ENCODE measurements around the gene PTPRQ.

GRCh38 chr12:80617733-80618132 lies 173.7 kb downstream of the PTPRQ start:
- TF ChIP-seq, protein P1, sequence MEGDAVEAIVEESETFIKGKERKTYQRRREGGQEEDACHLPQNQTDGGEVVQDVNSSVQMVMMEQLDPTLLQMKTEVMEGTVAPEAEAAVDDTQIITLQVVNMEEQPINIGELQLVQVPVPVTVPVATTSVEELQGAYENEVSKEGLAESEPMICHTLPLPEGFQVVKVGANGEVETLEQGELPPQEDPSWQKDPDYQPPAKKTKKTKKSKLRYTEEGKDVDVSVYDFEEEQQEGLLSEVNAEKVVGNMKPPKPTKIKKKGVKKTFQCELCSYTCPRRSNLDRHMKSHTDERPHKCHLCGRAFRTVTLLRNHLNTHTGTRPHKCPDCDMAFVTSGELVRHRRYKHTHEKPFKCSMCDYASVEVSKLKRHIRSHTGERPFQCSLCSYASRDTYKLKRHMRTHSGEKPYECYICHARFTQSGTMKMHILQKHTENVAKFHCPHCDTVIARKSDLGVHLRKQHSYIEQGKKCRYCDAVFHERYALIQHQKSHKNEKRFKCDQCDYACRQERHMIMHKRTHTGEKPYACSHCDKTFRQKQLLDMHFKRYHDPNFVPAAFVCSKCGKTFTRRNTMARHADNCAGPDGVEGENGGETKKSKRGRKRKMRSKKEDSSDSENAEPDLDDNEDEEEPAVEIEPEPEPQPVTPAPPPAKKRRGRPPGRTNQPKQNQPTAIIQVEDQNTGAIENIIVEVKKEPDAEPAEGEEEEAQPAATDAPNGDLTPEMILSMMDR (optimal IDR thresholded peaks at IDR 0.05 in 1 of 3, IDR thresholded peaks at IDR 0.05 in 1 of 3, conservative IDR thresholded peaks at IDR 0.05 in 1 of 3; ENCODE audit: extremely low read depth in 1 of 3, insufficient read depth in 2 of 3, low read length in 3 of 3), result no peak
- no peak for TF ChIP-seq EZH2 (IDR thresholded peaks at IDR 0.05; ENCODE audit: low read length)

All from keratinocyte (primary cell).